Smooth muscle cell of the umbilical artery (primary cell): ENCODE data around the gene ACOT2. TPM values are rescaled to one million over a fixed set of nuclear protein-coding genes. Genes with fewer than 3 reads are reported as not detected.

Experiments
- total RNA-seq: library from RNA; depleted of rRNA; stranded (reverse); fragments of >200 nt; gene quantifications from 2 replicates; pipeline ENCODE4 v1.2.3, GENCODE V29; 2014

Gene ACOT2, protein sequence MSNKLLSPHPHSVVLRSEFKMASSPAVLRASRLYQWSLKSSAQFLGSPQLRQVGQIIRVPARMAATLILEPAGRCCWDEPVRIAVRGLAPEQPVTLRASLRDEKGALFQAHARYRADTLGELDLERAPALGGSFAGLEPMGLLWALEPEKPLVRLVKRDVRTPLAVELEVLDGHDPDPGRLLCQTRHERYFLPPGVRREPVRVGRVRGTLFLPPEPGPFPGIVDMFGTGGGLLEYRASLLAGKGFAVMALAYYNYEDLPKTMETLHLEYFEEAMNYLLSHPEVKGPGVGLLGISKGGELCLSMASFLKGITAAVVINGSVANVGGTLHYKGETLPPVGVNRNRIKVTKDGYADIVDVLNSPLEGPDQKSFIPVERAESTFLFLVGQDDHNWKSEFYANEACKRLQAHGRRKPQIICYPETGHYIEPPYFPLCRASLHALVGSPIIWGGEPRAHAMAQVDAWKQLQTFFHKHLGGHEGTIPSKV
- total RNA-seq: 25.4 and 40.7 TPM in 2 replicates

DNA sequence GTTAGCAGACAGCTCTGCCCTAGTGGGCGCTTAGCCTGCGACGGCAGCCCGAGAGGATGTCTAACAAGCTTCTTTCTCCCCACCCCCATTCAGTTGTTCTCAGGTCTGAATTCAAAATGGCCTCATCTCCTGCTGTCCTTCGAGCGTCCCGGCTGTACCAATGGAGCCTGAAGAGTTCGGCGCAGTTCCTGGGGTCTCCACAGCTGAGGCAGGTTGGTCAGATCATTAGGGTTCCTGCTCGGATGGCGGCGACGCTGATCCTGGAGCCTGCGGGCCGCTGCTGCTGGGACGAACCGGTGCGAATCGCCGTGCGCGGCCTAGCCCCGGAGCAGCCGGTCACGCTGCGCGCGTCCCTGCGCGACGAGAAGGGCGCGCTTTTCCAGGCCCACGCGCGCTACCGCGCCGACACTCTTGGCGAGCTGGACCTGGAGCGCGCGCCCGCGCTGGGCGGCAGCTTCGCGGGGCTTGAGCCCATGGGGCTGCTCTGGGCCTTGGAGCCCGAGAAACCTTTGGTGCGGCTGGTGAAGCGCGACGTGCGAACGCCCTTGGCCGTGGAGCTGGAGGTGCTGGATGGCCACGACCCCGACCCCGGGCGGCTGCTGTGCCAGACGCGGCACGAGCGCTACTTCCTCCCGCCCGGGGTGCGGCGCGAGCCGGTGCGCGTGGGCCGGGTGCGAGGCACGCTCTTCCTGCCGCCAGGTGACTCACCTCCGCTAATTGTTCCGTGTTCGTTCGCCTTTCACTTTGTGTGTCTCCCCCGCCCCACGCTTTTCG, at the start of gene ACOT2:
ACOT2 (plus strand) TSS at position 29 of the 774 bp plus-strand sequence; CDS start at position 57, 28 bp downstream.

DNA sequence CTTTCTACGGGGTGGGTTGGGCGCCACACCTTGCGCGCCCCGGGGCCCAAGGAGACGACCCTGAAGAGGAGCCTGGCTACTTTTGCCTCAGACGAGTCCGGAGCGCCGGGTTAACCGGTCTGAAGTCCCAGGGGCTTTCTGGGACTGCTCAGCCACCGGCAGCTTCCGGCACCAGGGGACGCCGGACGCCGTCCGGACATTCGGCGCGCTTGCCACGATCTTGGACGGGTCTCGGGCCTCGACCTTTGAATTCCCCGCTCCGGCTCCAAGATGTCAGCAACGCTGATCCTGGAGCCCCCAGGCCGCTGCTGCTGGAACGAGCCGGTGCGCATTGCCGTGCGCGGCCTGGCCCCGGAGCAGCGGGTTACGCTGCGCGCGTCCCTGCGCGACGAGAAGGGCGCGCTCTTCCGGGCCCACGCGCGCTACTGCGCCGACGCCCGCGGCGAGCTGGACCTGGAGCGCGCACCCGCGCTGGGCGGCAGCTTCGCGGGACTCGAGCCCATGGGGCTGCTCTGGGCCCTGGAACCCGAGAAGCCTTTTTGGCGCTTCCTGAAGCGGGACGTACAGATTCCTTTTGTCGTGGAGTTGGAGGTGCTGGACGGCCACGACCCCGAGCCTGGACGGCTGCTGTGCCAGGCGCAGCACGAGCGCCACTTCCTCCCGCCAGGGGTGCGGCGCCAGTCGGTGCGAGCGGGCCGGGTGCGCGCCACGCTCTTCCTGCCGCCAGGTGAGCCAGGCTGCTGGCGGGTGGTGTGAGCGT, 22.9 kb downstream of the ACOT2 start, which contains the start of gene ACOT4:
ACOT4 (plus strand) TSS at position 184 of the 760 bp plus-strand sequence; CDS start at position 271, 87 bp downstream.

DNA sequence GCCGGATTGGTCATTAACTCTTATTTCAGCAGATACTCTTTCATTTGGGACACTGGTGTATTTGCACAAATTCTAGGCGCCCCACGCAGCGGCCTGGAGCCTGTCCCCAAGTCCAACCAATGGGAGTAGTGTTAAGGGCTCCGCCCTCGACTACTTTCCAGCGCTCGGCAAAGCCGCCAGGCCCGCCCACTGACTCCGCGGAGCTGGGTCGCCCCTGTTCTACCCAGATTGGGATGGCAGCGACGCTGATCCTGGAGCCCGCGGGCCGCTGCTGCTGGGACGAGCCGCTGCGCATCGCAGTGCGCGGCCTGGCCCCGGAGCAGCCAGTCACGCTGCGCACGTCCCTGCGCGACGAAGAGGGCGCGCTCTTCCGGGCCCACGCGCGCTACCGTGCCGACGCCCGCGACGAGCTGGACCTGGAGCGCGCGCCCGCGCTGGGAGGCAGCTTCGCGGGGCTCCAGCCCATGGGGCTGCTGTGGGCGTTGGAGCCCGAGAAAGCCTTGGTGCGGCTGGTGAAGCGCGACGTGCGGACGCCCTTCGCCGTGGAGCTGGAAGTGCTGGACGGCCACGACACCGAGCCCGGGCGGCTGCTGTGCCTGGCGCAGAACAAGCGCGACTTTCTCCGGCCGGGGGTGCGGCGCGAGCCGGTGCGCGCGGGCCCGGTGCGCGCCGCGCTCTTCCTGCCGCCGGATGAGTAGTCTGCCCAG, 43.5 kb downstream of the ACOT2 start, which contains the start of gene ACOT6:
ACOT6 (plus strand) TSS at position 179 of the 707 bp plus-strand sequence; CDS start at position 234, 55 bp downstream.

Other genes with a start within 250 kb of the ACOT2 start
- 20.8 and 61.4 TPM in 2 replicates for gene NUMB, start 110.7 kb upstream of the ACOT2 start, total RNA-seq
- gene RIOX1, start 78.3 kb upstream of the ACOT2 start, total RNA-seq: 14.3 and 15.4 TPM in 2 replicates
- gene ACOT1, start 32.1 kb upstream of the ACOT2 start, total RNA-seq: 8.6 and 19.0 TPM in 2 replicates
- gene HEATR4, start 10.3 kb upstream of the ACOT2 start, total RNA-seq: under 0.01 TPM in 1 of 2 replicates, not detected in the other
- gene ACOT4, start 22.7 kb downstream of the ACOT2 start, total RNA-seq: 0.46 and 0.59 TPM in 2 replicates
- not detected in 2 replicates for gene ACOT6, start 43.3 kb downstream of the ACOT2 start, total RNA-seq
- 11.3 and 17.5 TPM in 2 replicates for gene DNAL1, start 75.8 kb downstream of the ACOT2 start, total RNA-seq
- 28.5 and 36.6 TPM in 2 replicates for gene PNMA1, start 145.2 kb downstream of the ACOT2 start, total RNA-seq